GM21515 (cell line): ENCODE measurements around the gene GSG1.

Experiments used
- ATAC-seq: cut with Tn5 transposase; IDR thresholded peaks from one replicate; pipeline ENCODE4 v1.9.1; 2021; ENCODE audit not compliant: unreplicated experiment

Gene GSG1

GRCh38 chr12:13120413-13120812, 16.9 kb upstream of the GSG1 start:
- no peak for ATAC-seq

DNA sequence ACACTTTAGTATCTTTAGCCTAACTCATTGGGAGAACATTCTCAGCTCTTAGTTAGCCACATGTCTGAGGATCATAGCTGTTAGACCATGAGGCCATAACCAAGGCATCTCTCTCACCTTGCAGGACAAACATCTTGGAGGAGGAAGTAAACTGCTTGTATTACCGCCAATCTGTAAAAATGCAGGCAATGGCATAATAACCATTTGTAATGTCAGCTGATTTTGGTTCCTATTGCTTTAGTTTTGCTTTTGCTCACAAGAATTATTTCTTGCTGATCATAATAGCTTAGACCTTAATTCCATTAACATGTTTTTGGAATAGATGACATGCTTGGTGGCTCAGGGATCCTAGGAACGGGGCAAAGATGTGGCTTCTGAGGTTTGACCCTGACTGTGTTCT, 16.4 kb upstream of the GSG1 start:
- no peak for ATAC-seq

GRCh38 chr12:13117029-13117428, 13.6 kb upstream of the GSG1 start:
- no peak for ATAC-seq

DNA sequence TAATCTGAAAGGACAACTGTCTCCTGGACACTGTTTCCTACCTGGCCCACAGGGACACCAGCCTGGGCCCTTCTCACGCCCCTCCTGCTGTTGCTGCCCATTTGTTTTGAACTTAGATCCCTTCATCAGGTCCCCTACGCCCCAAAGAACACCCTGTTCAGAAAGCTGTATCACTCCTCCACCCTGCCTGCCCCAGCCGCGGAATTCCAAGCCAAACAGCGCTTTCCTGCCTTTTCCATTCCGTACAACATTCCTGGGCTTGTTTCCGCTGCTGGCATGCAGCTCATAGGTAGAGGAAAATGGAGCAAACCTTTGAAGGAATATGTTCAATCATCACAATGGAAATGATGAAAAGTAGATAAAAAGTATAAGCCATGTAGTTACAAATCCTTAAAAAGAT, 12.8 kb upstream of the GSG1 start:
- ATAC-seq, result no peak

DNA sequence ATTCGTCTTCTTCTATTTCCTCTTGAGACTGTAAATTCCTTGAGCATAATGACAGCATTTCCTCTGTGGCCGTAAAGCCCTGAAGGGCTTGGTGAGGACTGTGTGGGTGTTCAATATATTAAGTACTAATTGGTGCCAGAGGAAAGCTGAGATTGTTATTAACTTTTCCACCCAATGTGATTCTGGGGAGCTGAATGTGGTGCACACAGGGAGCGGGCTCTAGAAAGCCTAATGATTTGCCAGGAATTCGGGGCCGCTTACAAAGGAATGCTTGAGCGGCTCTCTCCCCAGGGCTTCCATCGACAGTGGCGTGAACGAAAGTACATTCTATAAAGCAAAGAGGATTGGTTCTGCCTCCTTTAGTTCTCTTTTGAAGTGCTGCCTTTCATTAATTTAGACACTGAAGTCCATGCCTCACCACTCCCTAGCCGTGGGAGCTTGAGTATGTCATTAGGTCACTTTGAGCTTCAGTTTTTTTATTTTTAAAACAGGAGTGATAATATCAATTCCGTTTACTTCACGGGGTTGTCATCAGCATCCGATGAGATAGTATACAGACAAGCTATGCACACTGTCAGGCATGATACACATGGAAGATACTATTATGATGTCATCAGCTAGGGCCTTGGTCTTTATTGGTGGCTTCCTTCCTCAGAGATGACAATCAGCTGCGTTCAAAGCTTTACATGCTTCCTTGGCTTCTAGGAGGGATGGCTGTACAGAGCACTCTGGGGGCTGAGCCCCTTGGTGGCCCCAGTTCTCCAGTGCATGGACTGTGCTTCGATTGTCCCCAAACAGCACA, 11.0 kb upstream of the GSG1 start:
- ATAC-seq, result no peak

DNA sequence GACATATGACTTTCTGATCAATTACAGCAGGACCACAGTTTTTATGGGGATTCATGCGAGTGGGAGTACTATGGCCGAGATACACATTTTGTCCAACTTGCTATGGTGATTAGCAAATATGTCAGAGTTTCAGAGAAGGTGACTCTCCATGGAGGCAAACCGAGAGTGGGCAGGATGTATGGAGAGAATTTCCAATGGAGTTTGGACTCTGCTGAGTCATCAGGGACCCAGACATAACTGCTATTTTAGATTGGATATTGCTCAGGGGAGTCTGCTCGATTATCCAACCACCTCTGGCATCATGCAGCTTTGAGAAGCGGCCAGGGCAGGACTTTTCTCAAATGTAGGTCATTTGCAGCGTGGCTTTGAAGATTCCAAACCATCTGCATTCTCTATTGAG, 9.5 kb upstream of the GSG1 start:
- ATAC-seq, result no peak

- no peak for ATAC-seq
Observed at GRCh38 chr12:13106666-13107065, 3.2 kb upstream of the GSG1 start.

DNA sequence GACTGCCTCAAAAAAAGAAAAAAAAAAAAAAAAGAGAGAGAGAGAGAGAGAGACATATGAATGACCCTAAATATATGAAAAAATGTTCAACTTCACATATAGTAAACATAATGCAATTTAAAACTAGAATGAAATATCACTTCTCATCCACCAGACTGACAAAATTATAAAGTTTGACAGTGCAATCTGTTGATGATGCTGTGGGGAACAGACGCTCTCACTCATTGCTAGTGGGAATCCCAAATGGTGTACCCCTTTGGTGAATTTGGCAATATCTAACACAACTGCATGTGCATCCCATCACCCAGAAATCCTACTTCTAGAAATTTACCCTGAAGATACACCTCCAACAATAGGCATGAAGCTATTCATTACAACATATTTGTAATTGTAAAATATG, 2.3 kb upstream of the GSG1 start:
- ATAC-seq, result no peak

GRCh38 chr12:13104409-13104808, 942 bp upstream of the GSG1 start:
- no peak for ATAC-seq

- no peak for ATAC-seq
Observed at GRCh38 chr12:13102461-13103195, 839 bp downstream of the GSG1 start.

- ATAC-seq, result no peak
Observed at GRCh38 chr12:13101821-13102375, 1.6 kb downstream of the GSG1 start.

DNA sequence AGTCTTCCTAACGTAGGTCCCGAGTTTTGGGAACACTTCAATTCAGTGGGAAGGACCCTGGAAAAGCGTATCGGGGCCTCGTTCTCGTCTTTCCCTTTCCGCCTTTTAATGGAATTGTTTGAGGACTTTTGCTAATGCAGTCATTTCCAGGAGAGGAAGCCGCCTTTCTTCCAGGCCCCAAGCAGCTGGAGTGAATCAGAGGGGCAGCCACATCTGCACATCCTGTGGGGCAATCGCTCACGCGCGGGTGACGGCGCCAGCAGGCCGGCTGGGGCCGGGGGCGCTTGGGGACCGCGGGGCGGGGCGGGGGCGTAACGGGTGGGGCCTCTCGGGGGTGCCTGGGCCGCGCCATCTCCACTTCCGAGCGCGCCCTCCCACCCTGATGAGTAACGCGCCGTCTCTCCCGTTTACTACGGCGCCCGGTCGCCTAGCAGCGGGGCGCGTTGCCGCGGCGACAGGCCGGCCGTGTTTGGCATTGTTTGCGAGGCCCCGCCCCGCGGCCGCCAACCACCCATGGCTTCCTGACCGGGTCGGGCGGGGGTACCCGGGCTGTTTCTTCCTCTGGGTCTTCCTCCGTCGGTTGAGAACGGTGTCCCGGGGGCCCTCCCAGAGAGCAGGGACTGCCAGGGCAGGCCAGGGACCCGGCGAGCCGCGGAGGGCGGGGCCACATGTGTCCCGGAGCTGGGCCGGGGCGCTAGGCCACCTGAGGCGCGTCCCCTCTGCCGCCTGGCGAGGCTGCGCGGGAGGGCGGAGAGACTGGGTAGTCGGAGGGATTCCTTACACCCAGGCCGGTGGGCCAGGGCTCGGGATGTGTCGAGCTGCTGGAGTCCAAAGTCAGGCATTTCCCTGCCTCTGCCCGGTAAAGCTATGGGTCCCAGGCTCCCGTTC, 2.3 kb downstream of the GSG1 start:
- ATAC-seq, result peak; percentile 86

- no peak for ATAC-seq
Observed at GRCh38 chr12:13100605-13100881, 2.9 kb downstream of the GSG1 start.

GRCh38 chr12:13099844-13100604, 3.4 kb downstream of the GSG1 start:
- no peak for ATAC-seq

- ATAC-seq, result no peak
Observed at GRCh38 chr12:13099066-13099843, 4.2 kb downstream of the GSG1 start.

DNA sequence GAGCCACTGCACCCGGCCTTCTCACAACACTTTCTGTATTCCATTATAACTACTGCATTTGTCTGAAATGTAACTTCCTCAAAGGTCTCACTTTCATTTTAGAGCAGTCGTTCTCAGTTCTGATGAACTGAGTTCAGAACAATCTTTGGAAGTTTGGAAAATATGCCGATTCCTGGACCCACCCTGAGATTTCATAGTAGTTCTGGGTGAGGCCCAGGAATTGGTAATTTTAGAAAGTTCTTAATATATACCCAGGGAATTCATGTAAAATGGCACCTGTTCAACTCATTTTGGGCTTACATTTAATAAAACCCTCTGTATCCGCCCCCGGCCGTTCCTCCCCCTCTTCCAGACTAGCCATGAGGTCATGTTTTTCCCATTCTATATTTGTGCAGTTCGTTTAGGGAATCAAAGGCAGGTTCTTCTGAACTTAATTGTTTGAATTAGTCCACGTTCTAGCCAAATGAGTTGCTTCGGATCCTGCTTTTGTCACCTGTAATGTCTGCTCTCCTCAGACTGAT, 5.9 kb downstream of the GSG1 start:
- no peak for ATAC-seq

GRCh38 chr12:13095266-13095995, 8.0 kb downstream of the GSG1 start:
- no peak for ATAC-seq

DNA sequence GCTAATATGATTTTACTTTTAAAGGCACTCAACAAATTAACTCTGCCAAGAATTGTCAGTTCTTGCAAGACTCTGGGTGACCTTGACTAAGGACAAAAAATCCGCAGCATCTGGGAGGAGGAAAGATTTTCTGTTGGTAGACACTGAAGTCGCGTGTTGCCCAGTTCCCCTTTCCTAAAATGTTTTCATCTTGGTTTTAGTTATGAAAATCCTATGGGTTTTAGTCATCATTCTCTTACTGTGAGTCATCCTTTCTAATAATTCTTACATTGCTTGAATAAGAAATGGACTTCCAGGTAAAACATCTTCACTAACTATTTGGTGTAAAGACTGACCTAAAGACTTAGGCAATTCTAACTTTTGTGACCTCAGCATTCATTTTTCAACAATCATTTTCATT, 9.1 kb downstream of the GSG1 start:
- ATAC-seq, result no peak

DNA sequence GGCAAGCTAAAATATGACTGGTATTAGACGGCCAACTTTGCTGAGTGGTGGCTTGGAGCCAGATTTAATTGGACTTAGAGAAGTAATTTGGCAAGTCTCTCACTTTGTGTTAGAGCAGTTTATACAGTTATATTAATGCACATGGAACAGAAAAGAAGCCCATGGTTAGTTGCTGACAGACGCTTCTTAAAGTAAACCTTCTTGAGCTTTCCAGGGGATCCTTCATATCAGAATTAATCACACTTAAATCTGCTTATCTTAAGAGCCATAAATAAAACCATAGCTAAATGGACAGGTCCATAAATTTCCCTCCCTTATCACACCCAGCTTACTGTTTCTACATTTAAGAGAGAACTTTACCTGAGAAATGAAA, 9.6 kb downstream of the GSG1 start:
- no peak for ATAC-seq
